WTC11 (cell line): ENCODE data around the gene EIF3C. TPM values are rescaled to one million over a fixed set of nuclear protein-coding genes. Genes with fewer than 3 reads are reported as not detected.
"Not testable (repeated sequence)": the region's sequence is repeated elsewhere in the genome, so short reads cannot be mapped to it uniquely, and the experiment has no call there.

Experiments used
- ATAC-seq: fragments of 200-7000 bp; cut with Tn5 transposase; 2 replicates; pipeline ENCODE4 v1.10.0; 2021; ENCODE audit warnings: mild to moderate bottlenecking, moderate library complexity
- CTCF ChIA-PET: fragments of 300-600 bp; sonication (Branson Sonifier 250); formaldehyde crosslinking; loops from one replicate; lab custom pipeline; 2021; ENCODE audit warnings: antibody characterized with exemption; lab: Charles Lee
- POLR2A ChIA-PET: fragments of 350-600 bp; sonication (Branson Sonifier 250); formaldehyde crosslinking; loops from one replicate; lab custom pipeline; 2021; ENCODE audit warnings: antibody characterized with exemption; lab: Charles Lee
- DNase-seq: peaks from one replicate; pipeline ENCODE4 v3.0.0; 2021; ENCODE audit warnings: low spot score
- H3K27ac Mint-ChIP-seq: 2 replicates; pipeline ENCODE4 v1.8.0; 2021; ENCODE audit warnings: mixed read lengths
- H3K27me3 Mint-ChIP-seq: 2 replicates; pipeline ENCODE4 v1.8.0; 2021; ENCODE audit warnings: low read depth, mild to moderate bottlenecking, moderate library complexity, mixed read lengths
- H3K36me3 Mint-ChIP-seq: 2 replicates; pipeline ENCODE4 v1.8.0; 2021; ENCODE audit warnings: mixed read lengths
- H3K4me1 Mint-ChIP-seq: 2 replicates; pipeline ENCODE4 v1.8.0; 2022; ENCODE audit warnings: mixed read lengths
- H3K4me3 Mint-ChIP-seq: 2 replicates; pipeline ENCODE4 v1.8.0; 2021; ENCODE audit warnings: mild to moderate bottlenecking, moderate library complexity, mixed read lengths
- H3K9me3 Mint-ChIP-seq: 2 replicates; pipeline ENCODE4 v1.8.0; 2021; ENCODE audit warnings: mixed read lengths
- microRNA-seq: library from miRNA; unstranded; fragments of <30 nt; microRNA quantifications from one replicate; pipeline ENCODE4 v1.2.0, GENCODE V29; 2022; ENCODE audit warnings: borderline number of aligned reads
- total RNA-seq: library from RNA; stranded (reverse); gene quantifications from 3 replicates; pipeline ENCODE4 v1.2.3, GENCODE V29; 2021
- TF ChIP-seq, protein P1 (sequence below): fragments of 200-600 bp; IDR thresholded peaks from 2 replicates; pipeline ENCODE4 v1.8.0; 2022; ENCODE audit warnings: antibody characterized with exemption

Gene EIF3C
- total RNA-seq, 1 experiment from 2014 or later, result 868 TPM

DNA sequence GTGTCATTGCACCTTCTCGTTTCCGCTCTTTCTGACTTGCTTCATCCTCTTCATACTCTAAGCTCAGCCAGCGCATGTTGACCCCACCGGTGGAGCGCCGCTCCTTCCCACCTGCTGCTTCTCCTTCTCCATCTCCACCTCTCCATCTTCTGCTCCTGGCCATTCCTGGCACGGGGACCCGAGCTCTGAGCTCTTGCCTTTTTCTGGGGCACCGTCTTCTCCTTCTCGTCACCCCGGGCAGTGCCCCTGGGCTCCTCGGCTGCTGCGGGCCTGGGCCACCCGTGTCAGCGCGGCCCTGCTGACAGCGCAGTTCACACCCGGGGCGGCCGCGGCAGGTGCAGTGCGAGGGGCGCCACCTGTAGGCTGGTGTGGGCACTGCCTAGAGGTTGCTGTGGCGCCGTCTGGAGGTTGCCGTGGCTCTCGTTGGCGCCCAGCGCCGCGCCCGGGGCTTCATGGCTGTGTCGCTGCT is 38.8 kb downstream of the EIF3C start:
- H3K27me3 Mint-ChIP-seq, H3K36me3 Mint-ChIP-seq, H3K27ac Mint-ChIP-seq, H3K4me3 Mint-ChIP-seq, H3K9me3 Mint-ChIP-seq, H3K4me1 Mint-ChIP-seq, CTCF ChIA-PET, POLR2A ChIA-PET: not testable (repeated sequence)
- peak; percentile 16 for DNase-seq
- peak; percentile 97 for ATAC-seq
- TF ChIP-seq, protein P1, sequence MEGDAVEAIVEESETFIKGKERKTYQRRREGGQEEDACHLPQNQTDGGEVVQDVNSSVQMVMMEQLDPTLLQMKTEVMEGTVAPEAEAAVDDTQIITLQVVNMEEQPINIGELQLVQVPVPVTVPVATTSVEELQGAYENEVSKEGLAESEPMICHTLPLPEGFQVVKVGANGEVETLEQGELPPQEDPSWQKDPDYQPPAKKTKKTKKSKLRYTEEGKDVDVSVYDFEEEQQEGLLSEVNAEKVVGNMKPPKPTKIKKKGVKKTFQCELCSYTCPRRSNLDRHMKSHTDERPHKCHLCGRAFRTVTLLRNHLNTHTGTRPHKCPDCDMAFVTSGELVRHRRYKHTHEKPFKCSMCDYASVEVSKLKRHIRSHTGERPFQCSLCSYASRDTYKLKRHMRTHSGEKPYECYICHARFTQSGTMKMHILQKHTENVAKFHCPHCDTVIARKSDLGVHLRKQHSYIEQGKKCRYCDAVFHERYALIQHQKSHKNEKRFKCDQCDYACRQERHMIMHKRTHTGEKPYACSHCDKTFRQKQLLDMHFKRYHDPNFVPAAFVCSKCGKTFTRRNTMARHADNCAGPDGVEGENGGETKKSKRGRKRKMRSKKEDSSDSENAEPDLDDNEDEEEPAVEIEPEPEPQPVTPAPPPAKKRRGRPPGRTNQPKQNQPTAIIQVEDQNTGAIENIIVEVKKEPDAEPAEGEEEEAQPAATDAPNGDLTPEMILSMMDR, result peak; percentile 25; the same call in 1 of the 2 replicates

DNA sequence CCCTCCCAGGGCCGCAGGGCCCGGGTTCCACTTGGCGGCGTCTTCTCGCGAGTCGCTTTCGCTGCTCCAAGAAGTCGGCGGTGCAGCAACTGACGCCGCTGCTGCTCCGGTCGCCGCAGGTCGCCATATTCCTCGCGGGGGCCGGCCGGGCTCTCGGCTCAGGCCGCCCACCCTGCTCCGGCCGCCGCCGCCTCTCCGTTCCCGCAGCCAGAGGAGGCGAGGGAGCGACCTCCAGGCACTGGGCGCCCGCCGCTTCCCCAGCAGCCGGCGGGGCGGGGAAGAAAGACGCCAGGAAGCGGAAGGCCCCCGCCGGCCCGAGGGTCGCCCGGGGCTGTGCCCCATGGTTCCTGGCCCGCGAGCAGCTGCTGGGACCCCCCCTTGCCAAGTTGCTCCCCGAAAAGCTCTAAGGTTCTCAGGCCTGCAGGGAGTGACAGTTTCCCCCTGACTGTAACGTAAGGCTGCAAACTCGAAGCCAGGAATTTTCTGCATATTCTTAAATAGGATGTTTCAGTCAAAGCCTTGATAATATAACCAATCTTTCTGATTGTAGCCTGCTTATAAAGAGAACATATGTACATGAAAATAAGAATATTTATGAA is 39.3 kb downstream of the EIF3C start:
- H3K27ac Mint-ChIP-seq, H3K36me3 Mint-ChIP-seq, H3K9me3 Mint-ChIP-seq, DNase-seq, H3K4me3 Mint-ChIP-seq, POLR2A ChIA-PET, H3K4me1 Mint-ChIP-seq, CTCF ChIA-PET, H3K27me3 Mint-ChIP-seq: not testable (repeated sequence)
- ATAC-seq, result peak; percentile 71

DNA sequence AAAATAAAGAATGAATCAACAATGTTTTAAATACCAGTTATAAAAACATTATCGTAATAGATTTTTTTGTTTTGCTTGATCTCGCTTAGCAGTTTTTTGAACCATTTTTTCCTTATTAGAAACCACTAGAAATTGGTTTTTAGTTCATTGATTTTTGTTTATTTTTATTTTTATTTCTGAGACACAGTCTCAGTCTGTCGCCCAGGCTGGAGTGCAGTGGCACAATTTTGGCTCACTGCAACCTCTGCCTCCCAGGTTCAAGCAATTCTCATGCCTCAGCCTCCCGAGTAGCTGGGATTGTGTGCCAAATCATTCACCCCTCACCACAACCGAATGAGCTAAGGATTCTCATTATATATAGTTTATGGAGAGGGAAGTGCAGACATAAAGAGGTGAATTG is 40.2 kb downstream of the EIF3C start, which contains the start of gene NPIPB9:
NPIPB9 (plus strand) TSS at position 301 of the 400 bp plus-strand sequence.
- POLR2A ChIA-PET, H3K4me3 Mint-ChIP-seq, ATAC-seq, H3K9me3 Mint-ChIP-seq, CTCF ChIA-PET, H3K4me1 Mint-ChIP-seq, H3K36me3 Mint-ChIP-seq, H3K27ac Mint-ChIP-seq, DNase-seq, H3K27me3 Mint-ChIP-seq: not testable (repeated sequence)

DNA sequence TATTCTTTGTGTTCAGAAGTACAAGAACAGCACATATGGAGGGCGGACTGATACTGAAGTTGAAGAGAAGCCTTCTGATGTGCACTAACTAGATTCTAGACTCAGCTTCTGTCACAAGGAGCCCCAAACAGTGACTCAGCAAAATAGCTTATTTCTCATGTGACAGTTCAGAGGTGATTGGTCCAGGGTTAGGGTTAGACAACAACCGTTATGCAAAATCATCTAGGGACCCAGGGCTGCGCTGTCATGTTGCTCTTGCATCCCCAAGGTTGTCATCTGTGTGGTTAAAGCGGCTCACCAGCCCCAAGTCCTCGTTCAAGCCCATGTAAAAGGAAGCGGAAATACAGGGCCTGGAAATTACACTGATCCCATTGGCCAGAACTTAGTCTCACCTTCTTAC is 70.4 kb downstream of the EIF3C start:
- H3K36me3 Mint-ChIP-seq, result not testable (repeated sequence)

DNA sequence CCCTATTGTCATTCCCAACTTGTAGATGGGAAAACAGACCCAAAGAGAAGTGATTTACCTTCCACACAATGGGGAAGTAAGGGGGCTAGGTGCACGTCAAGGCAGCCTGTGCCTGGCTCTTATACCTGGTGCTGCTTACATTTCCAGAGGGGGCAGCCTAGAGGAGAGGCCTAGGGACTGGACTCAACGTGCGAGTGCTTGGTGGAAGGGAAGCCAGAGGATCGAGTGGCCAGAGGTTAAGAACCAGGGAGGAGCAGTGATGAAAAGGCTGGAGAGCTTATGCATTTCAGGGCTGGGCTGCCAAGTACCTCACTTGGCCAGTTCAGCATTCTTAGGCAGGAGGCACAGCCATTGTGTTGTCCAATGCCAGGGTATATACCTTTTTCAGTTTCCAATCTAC is 71.1 kb downstream of the EIF3C start:
- not testable (repeated sequence) for H3K27me3 Mint-ChIP-seq

More for the DNA sequence above, 70.4 kb downstream of the EIF3C start:
- H3K27ac Mint-ChIP-seq, CTCF ChIA-PET, H3K9me3 Mint-ChIP-seq, H3K27me3 Mint-ChIP-seq, H3K4me1 Mint-ChIP-seq, H3K4me3 Mint-ChIP-seq, ATAC-seq, POLR2A ChIA-PET, DNase-seq: not testable (repeated sequence)

More for the DNA sequence above, 71.1 kb downstream of the EIF3C start:
- H3K27ac Mint-ChIP-seq, H3K4me3 Mint-ChIP-seq, DNase-seq, H3K9me3 Mint-ChIP-seq, CTCF ChIA-PET, POLR2A ChIA-PET, H3K36me3 Mint-ChIP-seq, H3K4me1 Mint-ChIP-seq: not testable (repeated sequence)
- peak; percentile 92 for ATAC-seq

Small RNA genes lying within 50 kb of the gene (microRNA-seq; reads per million reads assigned to microRNA genes)
- gene MIR6862-2, result not detected

Other genes with a start within 250 kb of the EIF3C start
- gene NPIPB7, start 239.1 kb upstream of the EIF3C start, total RNA-seq, result 0.33 to 0.92 TPM (median 0.66 TPM) in 3 replicates
- 20.9 to 23.9 TPM (median 22.3 TPM) in 3 replicates for gene CLN3, start 219.4 kb upstream of the EIF3C start, total RNA-seq
- gene APOBR, start 216.8 kb upstream of the EIF3C start, total RNA-seq, result 0.09 to 0.11 TPM in 2 of 3 replicates, not detected in the other
- gene IL27, start 204.6 kb upstream of the EIF3C start, total RNA-seq, result not detected in 3 replicates
- gene NUPR1, start 172.5 kb upstream of the EIF3C start, total RNA-seq, result 0.33 to 1.1 TPM (median 0.66 TPM) in 3 replicates
- 15.0 to 23.3 TPM (median 17.1 TPM) in 3 replicates for gene SGF29, start 157.5 kb upstream of the EIF3C start, total RNA-seq
- gene SULT1A2, start 114.4 kb upstream of the EIF3C start, total RNA-seq, result 0.35 to 0.87 TPM (median 0.55 TPM) in 3 replicates
- gene SULT1A1, start 101.4 kb upstream of the EIF3C start, total RNA-seq, result 3.2 to 5.6 TPM (median 5.4 TPM) in 3 replicates
- gene NPIPB8, start 73.4 kb upstream of the EIF3C start, total RNA-seq, result 1.1 to 2.1 TPM (median 1.3 TPM) in 3 replicates
- gene NPIPB9, start 40.3 kb downstream of the EIF3C start, total RNA-seq, result 1.4 to 2.5 TPM (median 1.5 TPM) in 3 replicates
- gene ATXN2L, start 111.5 kb downstream of the EIF3C start, total RNA-seq, result 210 to 243 TPM (median 225 TPM) in 3 replicates
- 233 to 296 TPM (median 252 TPM) in 3 replicates for gene TUFM, start 134.9 kb downstream of the EIF3C start, total RNA-seq
- gene SH2B1, start 152.4 kb downstream of the EIF3C start, total RNA-seq, result 51.6 to 55.3 TPM (median 53.1 TPM) in 3 replicates
- 4.7 to 6.4 TPM (median 5.6 TPM) in 3 replicates for gene ATP2A1, start 167.0 kb downstream of the EIF3C start, total RNA-seq
- 16.5 to 24.0 TPM (median 22.6 TPM) in 3 replicates for gene RABEP2, start 213.8 kb downstream of the EIF3C start, total RNA-seq
- gene CD19, start 220.5 kb downstream of the EIF3C start, total RNA-seq, result 0.90 to 2.5 TPM (median 2.5 TPM) in 3 replicates
- gene NFATC2IP, start 239.5 kb downstream of the EIF3C start, total RNA-seq, result 60.7 to 66.6 TPM (median 64.0 TPM) in 3 replicates